Suppressor macrophage treated with lipopolysaccharide for 1 hour (primary cell): Measurements from ENCODE around the gene CDH22.
A peak's percentile ranks its signal among the peaks of the same experiment; 100 is the strongest.

ENCODE experiments used
- DNase-seq, 3 donors: peaks; one replicate each; pipeline ENCODE4 v3.0.0-alpha.2; 2020 to 2022

Gene CDH22

GRCh38 chr20:46322641-46323040 is 14.3 kb upstream of the CDH22 start:
- DNase-seq, result no peak

DNA sequence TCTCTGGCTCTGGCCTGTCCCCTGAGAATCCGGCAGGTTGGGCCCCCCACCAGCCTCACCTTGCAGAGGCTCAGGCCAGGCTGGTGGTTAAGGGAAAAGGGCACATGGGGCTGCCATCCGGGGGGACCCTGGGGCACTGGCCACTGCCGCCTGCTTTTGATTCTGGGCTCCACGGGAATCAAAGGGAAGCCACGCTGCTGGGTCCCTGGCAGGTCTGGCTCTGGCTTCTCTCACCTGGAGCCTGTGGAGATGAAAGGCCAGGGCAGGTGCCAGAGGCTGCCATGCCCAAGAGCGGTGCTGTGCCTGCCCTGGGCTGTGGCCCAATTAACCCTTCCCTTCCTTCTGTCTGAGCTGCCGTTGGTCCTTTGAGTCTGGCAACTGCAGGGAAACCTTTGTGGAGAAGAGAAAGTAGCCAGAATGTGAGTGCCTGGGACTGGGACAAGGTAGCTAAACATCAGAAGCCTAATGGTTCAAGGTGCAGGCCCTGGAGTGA is 9.4 kb upstream of the CDH22 start:
- DNase-seq, result no peak

DNA sequence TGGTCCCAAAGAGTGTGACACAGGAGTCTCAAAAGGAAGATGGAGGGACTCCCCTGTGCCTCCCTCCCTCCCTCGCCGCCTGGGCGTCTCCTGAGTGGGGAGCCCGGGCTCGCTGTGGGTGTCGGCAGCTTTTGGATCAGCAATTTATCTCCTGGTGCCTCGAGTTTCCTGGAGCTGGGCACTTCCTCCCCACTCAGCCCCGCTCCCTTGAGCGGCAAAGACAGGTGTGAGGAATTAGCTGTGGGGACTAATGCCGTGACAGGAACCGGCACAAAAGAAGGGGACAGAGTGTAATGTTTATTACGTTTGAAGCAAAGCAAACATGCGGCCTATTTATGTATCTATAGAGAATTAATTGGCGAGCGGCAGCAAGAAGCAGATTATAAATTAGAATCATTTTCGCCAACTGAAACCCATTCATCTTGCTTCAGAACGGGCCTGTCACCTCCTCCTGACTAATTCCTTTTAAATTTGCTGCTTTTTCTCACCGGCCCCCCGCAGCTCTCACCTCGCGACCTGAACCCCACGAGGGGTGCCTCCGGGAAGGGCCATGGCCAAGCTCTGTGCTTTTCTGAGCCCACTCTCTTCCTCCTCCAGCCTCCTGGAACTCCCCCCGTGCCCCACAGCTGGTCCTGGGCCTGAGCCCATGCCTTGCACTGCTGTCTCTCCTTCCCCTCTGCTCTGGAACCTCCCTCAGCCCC is 8.8 kb upstream of the CDH22 start:
- no peak for DNase-seq

GRCh38 chr20:46315311-46315710 is 7.0 kb upstream of the CDH22 start:
- no peak for DNase-seq

DNA sequence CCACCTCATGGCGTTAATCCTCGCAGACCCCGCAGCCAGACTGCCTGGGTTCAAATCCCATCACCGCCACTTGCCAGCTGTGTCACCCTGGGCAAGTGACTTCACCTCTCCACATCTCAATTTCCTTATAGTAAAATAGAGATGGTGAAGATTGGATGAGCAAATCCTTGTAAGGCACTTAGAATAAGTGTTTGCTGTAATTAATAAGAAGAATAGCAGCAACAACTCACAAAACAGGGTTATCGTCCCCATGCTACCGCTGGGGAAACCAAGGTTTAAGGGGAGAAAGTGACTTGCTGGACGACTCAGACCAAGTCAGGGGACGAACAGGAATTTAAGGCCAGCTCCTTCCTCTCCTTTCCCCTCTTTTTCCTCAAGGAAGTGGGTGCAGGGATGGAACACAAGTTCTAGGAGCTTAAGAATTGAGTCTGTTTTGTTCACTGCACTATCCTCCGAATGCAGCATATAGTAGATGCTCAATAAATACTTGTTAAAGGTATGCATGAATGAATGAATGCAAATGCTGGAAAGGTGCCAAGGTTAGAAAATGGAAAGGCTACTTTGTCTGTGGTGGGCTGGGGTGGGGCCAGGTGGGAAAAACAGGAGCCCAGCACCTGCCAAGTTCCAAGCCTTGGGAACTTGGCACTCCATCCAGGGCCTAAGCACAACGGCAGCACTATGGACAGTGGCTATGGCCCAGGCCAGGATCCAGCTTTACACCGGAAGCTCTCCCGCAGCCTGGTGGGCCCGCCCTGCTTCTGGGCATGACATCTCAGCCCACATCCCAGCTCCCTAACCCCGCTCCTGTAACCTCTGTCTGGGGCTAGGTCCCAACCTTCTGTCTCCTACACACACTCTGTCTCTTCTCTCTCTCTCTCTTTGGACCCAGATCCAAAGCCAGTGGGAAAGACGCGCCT is 4.9 kb upstream of the CDH22 start:
- DNase-seq, result no peak

GRCh38 chr20:46312075-46312944 is 4.0 kb upstream of the CDH22 start:
- DNase-seq, result no peak

DNA sequence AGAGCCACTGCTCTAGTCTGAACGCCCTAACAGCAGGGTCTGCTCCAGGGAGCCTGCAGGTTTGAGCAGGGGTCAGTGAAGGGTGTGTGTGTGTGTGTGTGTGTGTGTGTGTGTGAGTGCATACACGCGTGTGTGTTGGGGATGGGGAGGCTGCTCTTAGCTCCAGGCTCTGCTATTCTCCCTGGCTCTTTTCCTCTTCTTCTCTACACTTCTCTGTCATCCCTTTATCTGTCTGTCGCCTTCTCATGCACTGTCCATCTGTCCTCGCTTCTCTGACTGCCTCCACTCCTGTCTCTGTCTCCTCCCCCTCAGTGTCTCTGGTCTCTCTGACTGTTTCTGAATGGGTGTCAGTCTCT is 3.4 kb upstream of the CDH22 start:
- DNase-seq, result no peak

DNA sequence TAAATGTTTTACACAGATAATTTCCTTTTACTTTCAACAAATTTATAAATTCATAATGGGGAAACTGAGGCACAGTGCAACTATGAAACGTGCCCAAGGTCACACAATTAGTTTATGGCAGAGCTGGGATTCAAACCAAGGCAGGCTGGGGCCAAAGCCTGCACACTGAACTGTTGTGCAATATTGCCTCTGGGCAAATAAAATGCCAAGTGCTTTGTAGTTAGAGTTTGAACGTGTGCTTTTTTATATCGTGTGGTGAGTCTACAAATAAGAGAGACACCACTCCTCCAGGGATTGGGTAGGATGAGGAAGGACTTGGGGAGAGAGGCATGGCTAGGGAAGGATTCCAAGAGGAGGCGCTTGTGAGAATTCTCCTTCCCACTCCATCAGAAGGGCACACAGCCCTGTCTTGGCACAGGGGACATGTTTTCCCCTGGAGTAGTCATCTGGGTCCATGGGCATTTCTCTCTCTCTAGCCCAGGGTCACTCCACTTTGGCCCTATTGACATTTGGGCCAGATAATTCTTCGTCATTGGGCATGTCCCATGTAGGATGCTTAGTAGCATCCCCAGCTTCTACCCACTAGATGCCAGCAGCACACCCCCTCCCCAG is 2.8 kb upstream of the CDH22 start:
- no peak for DNase-seq

DNA sequence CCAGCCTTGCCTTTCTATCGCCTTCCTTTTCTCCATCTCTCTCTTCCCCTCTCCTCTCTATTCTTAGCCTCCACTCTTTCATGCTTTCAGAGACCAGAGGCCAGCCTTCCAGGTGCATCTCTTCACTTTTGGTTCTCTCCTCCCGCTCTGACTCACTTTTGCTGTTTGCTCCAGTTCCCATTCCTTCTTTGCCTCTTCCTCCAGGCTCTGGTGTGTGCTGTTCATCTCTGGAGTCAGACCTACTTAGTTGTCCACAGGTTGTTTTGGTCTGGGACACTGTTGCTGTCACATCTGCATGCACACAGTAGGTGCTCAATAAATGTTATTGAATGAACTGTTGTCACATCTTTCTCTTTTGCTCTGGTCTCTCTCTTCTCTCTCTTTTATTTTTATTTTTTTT is 1.6 kb upstream of the CDH22 start:
- DNase-seq, result no peak

GRCh38 chr20:46307999-46308257 is 370 bp downstream of the CDH22 start:
- DNase-seq, result no peak

DNA sequence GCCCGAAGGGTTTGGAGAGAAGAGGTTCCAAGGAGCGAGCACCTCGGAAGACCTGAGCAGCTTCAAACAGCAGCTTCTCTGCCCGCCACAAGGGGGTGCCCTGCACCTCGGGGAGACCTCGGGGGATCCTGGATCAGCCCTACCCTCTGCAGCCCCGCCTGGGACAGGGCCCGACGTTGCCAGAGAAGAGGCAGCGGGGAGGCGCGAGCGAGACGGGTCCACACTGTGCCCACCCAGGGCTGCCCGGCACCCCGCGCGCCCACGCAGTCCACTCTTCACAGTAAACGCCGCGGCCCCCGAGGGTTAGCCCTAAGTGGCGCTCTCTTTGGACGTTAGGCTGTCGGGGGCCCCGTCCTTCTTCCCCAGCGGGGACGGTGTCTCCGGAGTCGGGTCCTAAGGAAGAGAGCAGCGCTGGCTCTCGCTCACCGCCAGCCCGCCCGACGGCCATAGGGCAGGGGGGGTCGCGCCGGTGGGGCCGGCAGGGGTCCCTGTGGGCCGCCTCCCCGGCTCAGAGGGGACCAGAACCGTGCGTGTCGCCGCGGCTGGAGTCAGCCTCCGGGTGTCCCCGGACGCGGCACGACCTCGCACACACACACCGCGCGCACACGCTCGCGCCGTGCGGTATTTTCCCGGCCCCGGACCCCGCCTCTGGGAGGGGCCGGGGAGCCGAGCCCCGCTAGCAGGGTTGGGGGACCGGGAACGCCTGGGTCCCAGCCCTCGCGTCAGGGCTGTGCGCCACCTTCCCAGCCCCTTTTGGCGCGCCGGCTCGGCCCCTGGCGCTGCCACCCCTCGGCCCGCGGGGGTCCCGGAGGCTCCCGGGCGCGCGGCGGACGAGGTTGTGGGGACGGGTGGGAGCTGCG is 929 bp downstream of the CDH22 start:
- peak; percentile 71 to 87 (median 79) for DNase-seq

DNA sequence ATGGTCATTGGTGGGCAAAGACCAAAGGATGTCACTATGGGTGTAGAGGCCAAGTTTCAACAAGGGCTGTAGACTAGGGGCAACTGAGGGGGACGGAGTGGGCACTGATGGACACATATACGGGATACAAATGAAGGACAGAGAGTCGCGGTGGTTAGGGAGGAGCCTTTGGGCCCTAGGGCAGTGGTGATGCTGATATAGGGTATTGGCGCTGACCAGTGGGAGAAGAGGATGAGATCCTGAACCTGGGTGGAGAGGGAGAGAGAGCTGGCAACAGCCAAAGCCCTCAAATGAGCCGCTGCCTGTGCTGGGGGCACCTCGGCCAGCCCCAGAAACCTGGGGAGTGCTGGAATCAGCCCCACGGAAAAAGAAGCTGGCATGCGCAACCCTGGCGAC is 1.6 kb downstream of the CDH22 start:
- DNase-seq, result no peak

DNA sequence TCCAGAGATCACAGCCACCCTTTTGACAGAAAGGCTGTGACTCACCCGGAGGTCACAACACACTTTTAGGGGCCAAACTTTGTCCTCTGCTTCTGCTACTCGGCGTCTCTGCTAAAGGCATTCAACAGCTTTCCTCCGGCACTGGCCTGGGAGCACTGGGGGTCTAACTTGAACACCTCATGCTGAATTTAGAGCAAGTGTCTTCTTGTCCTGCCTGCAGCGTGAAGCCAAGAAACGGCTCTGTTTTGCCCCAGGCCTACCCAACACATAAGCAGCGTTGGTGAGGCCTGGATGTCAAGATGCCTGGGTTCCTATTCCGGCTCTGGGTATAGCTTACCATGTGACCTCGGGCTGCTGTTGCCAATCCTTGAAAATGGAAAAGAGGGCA is 2.3 kb downstream of the CDH22 start:
- DNase-seq, result no peak

- DNase-seq, result no peak
Measured at GRCh38 chr20:46305331-46305972, 2.8 kb downstream of the CDH22 start.

- no peak for DNase-seq
Measured at GRCh38 chr20:46304852-46305251, 3.4 kb downstream of the CDH22 start.

DNA sequence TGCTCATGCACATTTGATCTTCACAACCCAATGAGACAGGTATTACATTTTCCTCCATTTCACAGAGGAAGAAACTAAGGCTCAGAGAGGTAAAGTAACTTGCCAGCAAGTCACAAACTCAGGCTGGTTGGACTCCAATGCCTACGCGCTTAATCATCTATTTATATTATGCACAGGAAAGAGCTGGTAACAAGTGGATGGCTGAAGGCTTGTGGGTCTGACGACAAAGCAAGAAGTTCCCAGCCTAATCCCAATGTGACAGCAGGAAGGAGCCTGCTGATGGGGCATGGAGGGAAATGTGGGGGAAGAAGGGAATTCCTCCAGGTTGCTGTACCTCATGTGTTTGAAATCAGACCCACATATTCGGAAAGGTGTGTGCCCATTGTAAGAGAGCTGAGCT is 3.9 kb downstream of the CDH22 start:
- DNase-seq, result no peak

DNA sequence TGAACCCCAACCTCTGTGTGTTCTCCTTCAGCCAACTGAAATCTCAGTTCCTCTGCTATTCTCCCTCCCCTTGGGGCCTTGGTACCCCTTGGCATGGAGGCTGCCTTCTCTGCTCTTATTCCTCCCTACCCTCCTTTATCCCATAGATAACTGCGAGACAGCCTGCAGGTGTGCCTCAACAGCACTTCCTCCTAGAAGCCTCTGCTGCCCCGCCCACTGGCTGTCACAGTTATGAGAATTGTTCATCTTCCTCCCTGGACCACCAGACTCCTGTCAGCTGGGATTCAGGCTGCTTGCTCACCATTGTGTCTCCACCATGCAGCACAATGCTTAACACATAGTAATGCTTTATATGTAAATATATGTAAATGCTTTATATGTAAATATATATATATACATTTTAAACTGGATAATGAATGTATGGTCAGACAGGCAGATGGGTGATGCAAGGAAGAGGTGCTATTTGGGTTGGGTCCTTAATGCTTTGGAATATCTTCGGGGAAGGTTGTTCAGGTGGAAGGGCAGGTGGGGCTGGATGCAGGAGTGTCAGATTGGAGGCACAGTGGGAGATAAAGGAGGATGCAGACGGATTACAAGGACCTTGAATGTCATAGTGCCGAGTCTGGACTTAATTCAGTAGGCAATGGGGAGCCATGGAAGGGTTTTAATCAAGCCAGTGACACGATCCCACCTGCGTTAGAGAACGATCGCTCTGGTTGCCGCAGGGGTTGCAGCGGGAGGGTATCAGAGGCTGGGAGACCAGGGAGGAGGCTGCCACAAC is 4.9 kb downstream of the CDH22 start:
- no peak for DNase-seq

- no peak for DNase-seq
Measured at GRCh38 chr20:46302106-46302505, 6.2 kb downstream of the CDH22 start.

DNA sequence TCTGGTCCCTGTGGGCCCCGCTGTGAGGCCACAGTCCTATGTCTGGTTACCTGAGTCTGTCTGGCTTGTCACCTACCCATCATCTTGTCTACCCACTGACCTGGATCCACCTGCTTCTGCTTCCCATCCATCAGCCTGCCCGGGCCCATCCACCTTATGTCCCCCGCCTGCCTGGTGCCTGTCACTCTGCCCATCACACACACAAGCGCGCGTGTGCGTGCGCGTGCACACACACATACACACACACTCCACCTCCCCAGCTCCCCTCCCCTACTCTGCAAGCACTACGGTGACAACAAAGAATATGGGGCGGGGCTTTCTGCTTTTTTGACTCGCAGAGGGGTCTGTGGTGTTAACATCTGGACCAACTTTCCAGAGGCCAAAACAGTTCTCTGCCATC is 8.0 kb downstream of the CDH22 start:
- no peak for DNase-seq

GRCh38 chr20:46299078-46299477 is 9.2 kb downstream of the CDH22 start:
- DNase-seq, result no peak

DNA sequence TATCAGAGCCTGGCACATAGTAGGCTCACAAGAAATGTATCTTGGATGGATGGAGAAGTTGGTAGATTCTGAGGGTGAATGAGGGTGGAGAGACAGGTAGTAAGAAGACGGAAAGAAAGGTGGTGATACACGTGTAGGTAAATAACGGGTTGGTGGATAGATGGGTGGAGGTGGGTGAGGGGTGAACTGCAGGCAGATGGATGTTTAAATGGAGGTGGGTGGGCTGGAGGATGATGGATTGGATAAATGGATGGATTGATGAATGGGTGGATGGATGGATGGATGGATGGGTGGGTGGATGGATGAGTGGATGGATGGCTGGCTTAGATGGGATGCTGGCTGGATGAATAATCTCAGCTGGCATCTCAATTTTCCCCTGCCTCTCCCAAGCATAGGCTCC is 9.9 kb downstream of the CDH22 start:
- DNase-seq, result no peak
